Prostate gland (tissue), 2 donors: ENCODE measurements around the gene NUDT1. TPM values are rescaled to one million over a fixed set of nuclear protein-coding genes. Genes with fewer than 3 reads are reported as not detected.

Experiments
- DNase-seq: peaks from one replicate; pipeline ENCODE4 v3.0.0-alpha.2; 2019; ENCODE audit warnings: low spot score
- H3K27ac ChIP-seq, 2 donors: fragments of 200-600 bp; sonication (generic); 2 replicates each; pipeline ENCODE4 v1.5.1; 2017 to 2019
- H3K27me3 ChIP-seq: fragments of 200-600 bp; sonication (generic); replicated peaks from 2 replicates; pipeline ENCODE4 v1.5.1; 2019; ENCODE audit not compliant: insufficient read depth
- H3K36me3 ChIP-seq, 2 donors: fragments of 200-600 bp; sonication (generic); 1 replicate in 1 of 2; 2 replicates in 1 of 2; pipeline versions ENCODE4 v1.5.1 to v1.8.1; 2017 to 2019
- H3K4me1 ChIP-seq: fragments of 200-600 bp; sonication (generic); replicated peaks from 2 replicates; pipeline ENCODE4 v1.5.1; 2019
- H3K4me3 ChIP-seq, 2 donors: fragments of 200-600 bp; sonication (generic); 2 replicates each; pipeline ENCODE4 v1.5.1; 2017 to 2019
- H3K9me3 ChIP-seq: fragments of 200-600 bp; sonication (generic); 2 replicates; pipeline ENCODE4 v1.5.1; 2017
- CTCF ChIP-seq, 4 experiments: fragments of 200-600 bp in 2 of 4; fragments of 450-650 bp in 2 of 4; sonication (generic) in 2 of 4; IDR thresholded peaks; 1 replicate in 3 of 4; 2 replicates in 1 of 4; pipeline ENCODE4 v1.5.1; 2016 to 2019; ENCODE audit warnings: antibody characterized with exemption in 4 of 4, mild to moderate bottlenecking in 2 of 4, moderate library complexity in 2 of 4
- POLR2A ChIP-seq: fragments of 450-650 bp; IDR thresholded peaks from one replicate; pipeline ENCODE4 v1.6.1; 2016; ENCODE audit warnings: antibody characterized with exemption, mild to moderate bottlenecking
- POLR2AphosphoS5 ChIP-seq: sonication (generic); formaldehyde crosslinking; IDR thresholded peaks from one replicate; pipeline ENCODE4 v1.6.1; 2017; ENCODE audit warnings: antibody characterized with exemption
- WGBS: methylation state at CpG from one replicate; pipeline ENCODE4 v1.1.5; 2018; 5-methylcytosine and 5-hydroxymethylcytosine counted together
- intact Hi-C: fragments of 100-400 bp; cut with DNase I; formaldehyde crosslinking; loops from one replicate; pipeline ENCODE4 v1.14.2; 2022
- total RNA-seq, 2 donors: library from RNA; depleted of rRNA; stranded (reverse); fragments of >200 nt; gene quantifications; one replicate each; pipeline ENCODE4 v1.1.0, GENCODE V29; 2016

NUDT1 gene
- total RNA-seq, 2 donors from 2014 or later: 18.1 to 35.3 TPM

GRCh38 chr7:2224491-2224928 is 17.5 kb upstream of the NUDT1 start:
- intact Hi-C loops: no loop called here
- WGBS: 92% methylated on average over 13 of the region's 13 CpGs
- no peak overlapping the region for H3K4me3 ChIP-seq
- no peak overlapping the region for H3K27ac ChIP-seq
- no peak for TF ChIP-seq CTCF (IDR thresholded peaks at IDR 0.05)
- H3K9me3 ChIP-seq: no peaks in the 10 kb centered on the region
- no peaks in the 10 kb centered on the region for H3K36me3 ChIP-seq
- DNase-seq: no peak
- no peaks in the 10 kb centered on the region for H3K4me1 ChIP-seq
- H3K27me3 ChIP-seq: no peaks in the 10 kb centered on the region

GRCh38 chr7:2224934-2225333 is 17.1 kb upstream of the NUDT1 start:
- 60% methylated on average over 4 of the region's 4 CpGs for WGBS
- DNase-seq: no peak
- intact Hi-C loops: no loop called here

GRCh38 chr7:2225336-2225735 is 16.7 kb upstream of the NUDT1 start:
- H3K27me3 ChIP-seq: no peaks in the 10 kb centered on the region
- 79% methylated on average over 14 of the region's 14 CpGs for WGBS
- H3K27ac ChIP-seq: no peak overlapping the region
- DNase-seq: no peak
- TF ChIP-seq POLR2A (no peak), POLR2AphosphoS5 (no peak)
- H3K36me3 ChIP-seq: no peaks in the 10 kb centered on the region
- intact Hi-C loops: no loop called here
- H3K4me1 ChIP-seq: no peaks in the 10 kb centered on the region
- H3K9me3 ChIP-seq: no peaks in the 10 kb centered on the region
- no peak overlapping the region for H3K4me3 ChIP-seq

More at GRCh38 chr7:2224934-2225333, 17.1 kb upstream of the NUDT1 start:
- no peak overlapping the region for H3K27ac ChIP-seq
- H3K27me3 ChIP-seq: no peaks in the 10 kb centered on the region
- H3K4me3 ChIP-seq: no peak overlapping the region
- no peak for TF ChIP-seq POLR2A
- TF ChIP-seq POLR2AphosphoS5: no peak
- TF ChIP-seq CTCF (IDR thresholded peaks at IDR 0.05): no peak
- H3K9me3 ChIP-seq: no peaks in the 10 kb centered on the region
- no peaks in the 10 kb centered on the region for H3K36me3 ChIP-seq
- no peaks in the 10 kb centered on the region for H3K4me1 ChIP-seq

GRCh38 chr7:2225830-2226229 is 16.2 kb upstream of the NUDT1 start:
- Histone ChIP-seq H3K4me1 (no peaks in the 10 kb centered on the region), H3K27ac (no peak overlapping the region), H3K36me3 (no peaks in the 10 kb centered on the region), H3K9me3 (no peaks in the 10 kb centered on the region), H3K4me3 (no peak overlapping the region), H3K27me3 (no peaks in the 10 kb centered on the region)
- no peak for DNase-seq
- intact Hi-C loops: no loop called here
- WGBS: 98% methylated on average over 13 of the region's 13 CpGs
- TF ChIP-seq POLR2A (no peak), CTCF (IDR thresholded peaks at IDR 0.05) (no peak), POLR2AphosphoS5 (no peak)

GRCh38 chr7:2227699-2228098 is 14.3 kb upstream of the NUDT1 start:
- intact Hi-C loops: no loop called here
- Histone ChIP-seq H3K9me3 (no peaks in the 10 kb centered on the region), H3K4me1 (no peaks in the 10 kb centered on the region), H3K27me3 (no peaks in the 10 kb centered on the region), H3K27ac (no peak overlapping the region), H3K4me3 (no peak overlapping the region), H3K36me3 (no peaks in the 10 kb centered on the region)
- DNase-seq: no peak
- WGBS: 83% methylated on average over 15 of the region's 15 CpGs
- TF ChIP-seq POLR2AphosphoS5 (no peak), CTCF (IDR thresholded peaks at IDR 0.05) (no peak), POLR2A (no peak)
